ENCODE data around the gene MBNL1.

MBNL1 gene

DNA sequence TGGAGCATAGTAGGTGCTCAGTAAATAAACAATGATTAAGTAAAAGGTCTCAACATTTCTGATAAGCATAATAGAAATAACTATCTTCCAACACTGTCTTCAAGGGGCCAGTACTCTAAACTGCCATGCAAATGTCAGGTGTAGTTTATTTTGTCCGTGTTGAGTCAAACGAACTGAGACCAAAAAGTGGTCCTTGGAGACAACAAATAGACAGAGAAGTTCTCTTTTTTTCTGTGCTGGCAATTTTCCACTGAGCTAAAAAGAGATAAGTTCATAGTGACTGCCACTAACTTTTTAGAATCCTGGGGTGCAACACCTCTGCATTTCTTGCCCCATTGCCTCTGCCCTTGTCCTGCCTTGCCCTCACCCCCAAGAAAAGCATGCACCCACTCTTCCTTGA lies 14.7 kb upstream of the MBNL1 start:
- no peak for DNase-seq

DNA sequence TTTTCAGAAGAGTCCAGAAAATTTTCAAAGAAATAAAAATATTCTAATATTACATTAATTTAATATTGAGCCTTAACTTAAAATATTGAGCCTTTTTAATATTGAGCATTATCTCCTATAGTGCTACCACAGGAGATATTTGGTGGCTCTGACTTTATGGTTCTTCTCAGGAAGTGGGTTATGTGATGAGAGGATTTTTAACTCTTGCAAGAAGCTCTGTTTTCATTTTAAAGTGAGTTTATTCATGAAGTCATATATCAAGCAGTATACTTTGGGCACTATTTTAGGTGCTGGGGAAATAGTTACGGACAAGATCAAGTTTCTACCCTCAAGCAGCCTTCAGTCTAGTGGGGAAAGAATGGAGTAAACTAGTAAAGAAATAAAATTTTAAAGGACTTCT lies 13.4 kb upstream of the MBNL1 start:
- DNase-seq, result no peak

DNA sequence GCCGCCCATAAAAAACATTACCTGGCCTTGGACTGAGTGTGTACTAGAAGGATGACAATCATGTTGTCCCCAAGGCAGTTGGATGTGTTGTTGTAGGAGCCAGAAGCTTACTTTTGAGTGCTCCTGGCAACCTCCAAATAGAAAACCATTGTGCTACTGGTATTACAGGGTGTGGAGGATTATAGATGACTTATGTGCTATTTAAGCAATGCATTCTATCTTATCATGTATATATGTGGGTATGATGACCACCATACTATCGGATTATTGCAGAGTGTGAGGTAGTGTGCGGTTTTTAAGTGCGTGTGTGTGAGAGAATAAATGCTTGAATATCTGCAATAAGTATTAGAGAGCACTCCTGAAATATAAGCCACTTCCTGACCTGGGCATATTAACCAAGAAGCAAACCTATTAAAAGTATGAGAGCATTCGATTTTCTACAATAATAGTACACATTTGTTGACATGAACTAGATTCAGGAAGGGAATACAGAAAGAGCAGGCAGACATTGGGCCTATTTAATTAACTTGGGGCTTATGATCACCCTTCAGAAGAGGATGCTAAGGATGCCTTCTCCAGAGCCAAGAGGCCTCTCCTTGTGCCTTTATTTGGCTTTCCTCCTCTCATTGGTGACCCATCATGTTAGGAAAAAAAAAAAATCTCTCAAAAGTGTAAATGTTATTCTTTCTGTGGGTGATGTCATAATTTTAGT lies 11.7 kb upstream of the MBNL1 start:
- DNase-seq, result no peak

DNA sequence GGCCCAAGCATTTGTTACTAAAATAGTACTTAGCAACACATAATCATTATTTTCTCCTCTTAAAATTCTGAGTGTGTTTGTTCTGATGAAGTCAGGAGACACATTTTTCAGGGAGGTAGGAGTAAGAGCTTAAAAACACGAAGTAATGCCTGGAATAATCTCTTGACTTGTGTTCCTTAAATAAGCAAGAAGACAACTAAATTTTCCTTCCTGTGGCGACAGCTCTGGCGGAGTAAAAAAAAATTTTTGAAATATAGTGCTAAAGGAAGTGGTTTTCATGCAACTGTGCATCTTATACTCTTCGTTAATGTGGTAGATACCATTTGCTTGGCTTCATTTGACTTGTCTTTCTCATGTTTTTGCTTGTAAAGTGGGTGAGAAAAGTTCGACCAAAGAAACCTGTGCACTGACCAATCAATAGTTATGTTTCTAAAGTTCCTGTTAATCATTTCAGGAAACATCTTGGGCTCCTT lies 11.1 kb upstream of the MBNL1 start:
- no peak for DNase-seq

DNA sequence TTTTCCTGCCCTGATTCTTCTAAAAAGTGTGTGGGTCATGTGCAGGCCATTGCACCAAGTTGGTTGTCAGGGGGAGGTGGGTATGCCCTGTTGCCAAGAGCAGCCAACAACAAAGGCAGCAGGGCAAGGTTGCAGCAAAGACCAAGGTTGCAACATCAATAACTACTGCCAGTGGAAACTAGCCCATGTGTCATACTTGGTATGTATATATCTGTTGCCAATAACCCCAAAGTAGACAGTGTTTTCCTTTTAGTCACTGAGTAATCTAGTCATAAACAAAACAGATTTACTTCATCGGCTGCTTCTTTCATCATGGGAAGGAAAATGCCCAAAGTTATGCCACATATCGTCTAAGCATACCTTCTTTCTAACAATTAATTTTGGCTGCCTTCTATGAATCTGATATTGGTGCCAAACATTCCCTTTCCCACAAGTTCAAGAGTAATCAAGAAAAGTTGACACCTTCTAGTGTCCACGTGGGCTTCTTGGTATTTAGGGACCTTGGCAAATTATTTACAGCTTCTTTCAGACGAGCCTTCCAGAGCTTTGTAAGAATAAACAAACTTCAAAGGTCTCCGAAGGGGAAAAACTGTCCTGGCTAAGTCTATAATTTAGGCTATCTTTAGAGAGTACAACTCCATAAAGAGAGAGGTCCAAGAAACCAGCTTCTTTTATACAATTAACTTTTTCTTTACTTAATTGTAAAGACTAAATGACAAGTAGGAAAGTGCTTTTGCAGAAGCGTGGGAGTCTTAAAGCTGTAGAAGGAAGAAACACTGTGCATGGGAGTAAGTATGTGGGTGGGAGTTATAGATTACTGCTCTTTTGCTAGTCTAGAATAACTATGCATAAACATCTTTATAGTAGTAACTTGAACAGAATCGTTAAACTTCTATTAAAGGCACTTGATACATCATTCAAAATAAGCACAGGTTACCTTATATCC lies 10.0 kb upstream of the MBNL1 start:
- DNase-seq, result peak in 1 of 2 experiments; percentile 57

DNA sequence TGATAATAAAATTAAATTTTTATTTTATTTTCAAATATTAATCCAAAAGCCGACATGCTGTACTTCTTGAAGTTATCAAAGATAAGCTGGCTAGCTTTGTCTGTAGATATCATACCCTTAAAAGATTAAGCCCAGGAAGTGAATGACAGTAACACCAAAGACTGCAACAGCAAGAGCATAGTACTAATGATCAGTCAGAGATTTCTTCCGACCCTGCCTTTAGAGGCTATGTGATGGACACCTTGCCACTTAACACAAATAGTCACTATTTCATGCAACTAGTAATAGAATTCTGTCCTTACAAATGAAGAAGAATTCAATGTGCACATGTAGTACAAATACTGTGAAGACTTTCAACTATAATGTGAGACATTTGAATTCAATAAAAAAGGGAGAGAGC lies 9.3 kb upstream of the MBNL1 start:
- no peak for DNase-seq

DNA sequence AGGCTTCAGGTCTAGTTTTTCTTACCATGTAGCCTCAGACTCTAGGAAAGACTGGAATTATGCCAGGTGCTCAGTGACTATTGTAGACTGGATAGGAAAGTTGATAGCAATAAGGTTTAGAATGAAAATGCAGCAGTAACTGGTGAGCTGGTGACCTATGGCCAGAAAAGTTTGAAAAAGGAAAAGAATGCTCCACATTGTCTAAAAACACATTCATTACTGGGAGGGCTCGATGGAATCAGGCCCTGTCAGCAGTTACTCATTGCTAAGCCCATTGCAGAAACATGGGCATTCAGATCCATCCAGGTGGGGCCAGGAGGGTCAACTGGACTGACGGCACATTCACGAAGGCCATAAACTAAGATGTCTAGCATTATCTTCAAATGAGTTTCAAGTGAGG lies 8.7 kb upstream of the MBNL1 start:
- DNase-seq, result no peak

DNA sequence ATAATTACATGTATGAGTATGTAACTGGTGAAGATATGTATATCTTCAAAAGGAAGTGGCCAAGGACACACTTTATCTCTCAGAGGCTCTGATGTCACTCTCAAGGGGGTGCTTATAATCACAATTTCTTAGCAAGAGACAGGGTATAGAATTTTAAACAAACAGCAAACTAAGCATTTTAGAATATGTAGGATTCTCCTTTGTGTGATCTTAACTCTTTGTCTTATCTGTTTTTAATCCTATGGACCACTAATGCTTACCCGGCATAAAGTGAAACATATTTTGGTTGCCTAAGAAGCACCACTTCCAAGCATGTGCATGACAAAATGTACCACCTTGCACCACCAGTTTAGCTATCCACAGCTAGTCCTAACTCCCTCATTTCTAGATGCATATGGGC lies 8.2 kb upstream of the MBNL1 start:
- no peak for DNase-seq

DNA sequence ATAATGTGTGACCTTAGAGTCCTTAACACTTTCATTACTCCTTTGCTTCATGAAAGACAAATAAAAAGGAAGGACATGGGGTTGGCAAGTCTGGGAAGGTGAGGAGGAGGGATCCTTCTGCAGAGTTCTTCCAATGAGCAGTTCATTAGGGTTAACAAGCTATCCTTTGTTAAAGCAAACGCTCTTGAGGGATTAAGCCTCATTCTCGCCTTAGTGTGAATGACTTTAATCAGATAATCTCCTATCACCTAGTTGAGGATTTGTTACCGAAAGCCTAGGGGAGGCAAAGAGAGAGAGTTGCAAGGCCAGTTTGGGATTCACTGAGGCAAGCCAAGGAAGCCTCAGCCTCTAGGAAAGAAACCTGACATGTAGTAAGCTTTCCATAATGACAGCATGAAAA lies 7.4 kb upstream of the MBNL1 start:
- no peak for DNase-seq

DNA sequence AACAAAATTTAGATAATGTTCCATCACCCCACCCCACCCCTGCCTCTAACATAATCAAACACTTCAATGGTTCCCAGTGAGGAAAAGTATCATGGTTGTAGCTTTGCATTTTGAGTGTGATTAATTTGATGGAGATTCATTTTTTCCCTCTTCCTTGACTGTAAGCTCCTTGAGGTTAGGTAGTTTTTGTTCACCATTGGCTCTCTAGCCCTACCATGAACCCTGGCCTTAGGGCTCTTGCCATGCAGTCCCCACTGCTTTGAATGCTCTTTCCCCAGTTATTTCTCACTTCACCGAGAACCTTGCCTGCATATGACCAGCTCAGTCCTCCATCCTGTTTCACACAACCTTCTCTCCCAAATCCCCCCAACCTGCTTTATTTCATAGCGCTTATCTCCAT lies 5.0 kb upstream of the MBNL1 start:
- DNase-seq, result no peak

DNA sequence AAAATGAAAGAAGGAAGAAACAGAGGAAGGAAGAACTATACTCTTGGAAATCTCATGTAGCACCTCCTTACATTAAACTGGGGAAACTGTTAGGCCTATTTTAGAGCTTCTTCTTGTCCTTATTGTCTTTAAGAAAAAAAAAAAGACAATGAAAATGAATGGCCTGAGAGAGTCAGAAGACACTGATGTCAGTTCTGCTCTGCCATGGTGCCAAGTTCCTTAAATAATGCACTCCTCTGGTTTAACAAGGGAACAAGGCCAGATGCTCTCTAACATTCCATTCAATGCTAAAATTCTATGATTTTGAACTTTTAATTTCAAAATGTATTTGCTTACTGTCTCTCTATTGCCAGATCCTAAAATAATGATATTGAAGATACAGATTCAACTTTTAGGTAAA lies 4.4 kb upstream of the MBNL1 start:
- no peak for DNase-seq

DNA sequence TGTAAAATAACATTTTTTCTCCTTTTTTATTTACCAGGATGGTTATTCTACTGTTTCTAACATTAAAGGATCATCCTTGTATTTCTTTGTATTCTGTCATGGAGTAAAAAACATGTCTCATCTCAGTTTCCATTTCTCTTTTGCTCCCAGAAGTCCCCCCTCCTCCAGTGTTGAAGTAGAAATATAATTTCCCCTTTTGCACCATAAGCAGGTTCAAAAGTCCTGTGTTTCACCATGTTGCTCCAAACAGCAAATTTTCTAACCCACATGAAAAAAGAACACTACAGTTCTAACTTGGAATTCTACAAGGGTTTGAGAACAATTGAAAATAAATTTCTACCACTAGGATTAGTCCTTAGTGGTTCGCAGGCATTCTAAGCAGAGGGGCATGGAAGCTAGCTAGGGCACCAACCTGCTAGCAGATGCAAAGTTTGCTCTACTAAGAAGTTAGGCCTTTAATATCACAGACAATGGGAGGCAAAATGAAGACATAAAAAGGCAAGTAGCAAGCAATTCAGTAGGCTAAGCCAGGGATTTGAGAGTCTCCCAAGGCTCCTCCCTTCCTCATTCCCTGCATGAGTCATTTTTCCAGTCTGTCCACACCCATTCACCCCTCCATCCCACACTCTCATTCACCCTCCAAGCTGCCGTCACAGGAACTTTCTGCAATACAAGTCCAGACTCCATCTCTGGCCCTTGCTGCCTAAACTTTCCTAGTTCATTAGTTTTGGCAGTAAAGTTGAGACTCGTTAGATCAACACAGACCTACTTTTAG lies 2.3 kb upstream of the MBNL1 start:
- DNase-seq, result no peak

DNA sequence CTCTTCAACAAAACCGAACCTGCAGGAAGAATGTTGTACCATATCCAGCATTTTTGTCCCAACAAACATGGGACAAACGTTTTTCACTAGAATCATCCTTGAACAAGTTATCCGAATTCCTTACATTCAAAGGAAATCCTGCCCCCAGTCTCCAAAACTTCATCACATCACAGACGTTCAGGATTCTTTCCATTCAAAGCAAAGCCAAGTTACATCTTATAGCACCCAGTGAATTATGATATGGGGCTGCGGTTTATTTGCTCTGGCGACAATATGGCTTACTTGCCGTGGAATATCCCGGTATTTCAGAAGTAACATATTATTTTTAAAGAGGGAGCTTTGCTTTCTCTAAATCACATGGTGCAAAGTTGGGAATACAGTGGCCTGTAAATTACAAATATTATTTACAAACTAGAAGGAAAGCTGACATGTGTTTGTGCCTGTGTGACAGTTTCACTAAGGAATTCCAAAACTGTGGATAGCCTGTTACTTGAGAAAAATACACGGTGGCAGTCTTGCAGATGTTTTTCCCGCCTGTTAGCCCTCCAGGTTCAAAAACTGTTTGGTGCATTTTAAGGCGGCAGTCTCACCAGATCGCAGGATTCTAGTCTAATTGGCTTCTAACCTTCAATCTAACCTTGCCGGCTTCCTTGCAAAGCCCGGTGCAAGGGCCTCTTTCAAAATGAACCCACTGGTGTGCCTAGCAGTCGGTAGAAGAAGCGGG lies 736 bp upstream of the MBNL1 start:
- DNase-seq, result no peak

DNA sequence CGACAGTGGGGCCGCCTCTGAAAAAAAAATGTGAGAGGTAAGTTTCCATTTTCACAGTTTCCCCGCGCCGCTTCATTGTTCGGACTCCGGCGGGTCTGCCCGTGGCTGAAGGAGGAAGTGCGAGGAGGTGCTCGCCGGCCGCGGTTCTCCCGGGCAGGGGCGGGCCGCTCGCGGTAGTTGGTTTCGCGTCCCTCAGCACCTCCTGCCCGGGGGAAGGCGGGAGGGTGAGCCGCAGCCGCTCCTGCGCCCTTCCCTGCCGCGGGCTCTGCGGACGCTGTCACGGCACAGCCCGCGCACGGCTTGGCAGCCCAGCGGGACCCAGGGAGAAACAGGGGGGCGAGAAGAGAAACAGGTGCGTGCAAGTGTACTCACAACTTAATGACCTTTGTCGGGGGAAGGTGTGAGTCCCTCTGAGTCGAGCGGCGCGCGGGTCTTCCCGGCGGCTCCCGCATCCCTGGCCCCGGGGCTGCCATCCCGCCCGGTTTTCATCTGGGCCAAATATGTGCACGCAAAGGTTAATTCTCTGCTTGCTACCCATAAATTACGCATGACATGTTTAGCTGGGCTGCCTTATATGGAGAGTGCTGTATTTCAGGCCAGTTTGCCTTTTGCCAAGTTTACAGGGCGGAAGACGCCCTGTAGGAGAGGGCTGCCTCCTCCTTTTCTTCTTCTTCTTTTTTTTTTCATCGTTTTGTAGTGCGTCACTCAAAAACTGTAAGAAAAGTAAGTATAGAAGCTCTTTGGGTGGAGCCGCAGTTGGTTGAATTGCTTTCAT lies 514 bp downstream of the MBNL1 start:
- peak; percentile 43 to 51 for DNase-seq

DNA sequence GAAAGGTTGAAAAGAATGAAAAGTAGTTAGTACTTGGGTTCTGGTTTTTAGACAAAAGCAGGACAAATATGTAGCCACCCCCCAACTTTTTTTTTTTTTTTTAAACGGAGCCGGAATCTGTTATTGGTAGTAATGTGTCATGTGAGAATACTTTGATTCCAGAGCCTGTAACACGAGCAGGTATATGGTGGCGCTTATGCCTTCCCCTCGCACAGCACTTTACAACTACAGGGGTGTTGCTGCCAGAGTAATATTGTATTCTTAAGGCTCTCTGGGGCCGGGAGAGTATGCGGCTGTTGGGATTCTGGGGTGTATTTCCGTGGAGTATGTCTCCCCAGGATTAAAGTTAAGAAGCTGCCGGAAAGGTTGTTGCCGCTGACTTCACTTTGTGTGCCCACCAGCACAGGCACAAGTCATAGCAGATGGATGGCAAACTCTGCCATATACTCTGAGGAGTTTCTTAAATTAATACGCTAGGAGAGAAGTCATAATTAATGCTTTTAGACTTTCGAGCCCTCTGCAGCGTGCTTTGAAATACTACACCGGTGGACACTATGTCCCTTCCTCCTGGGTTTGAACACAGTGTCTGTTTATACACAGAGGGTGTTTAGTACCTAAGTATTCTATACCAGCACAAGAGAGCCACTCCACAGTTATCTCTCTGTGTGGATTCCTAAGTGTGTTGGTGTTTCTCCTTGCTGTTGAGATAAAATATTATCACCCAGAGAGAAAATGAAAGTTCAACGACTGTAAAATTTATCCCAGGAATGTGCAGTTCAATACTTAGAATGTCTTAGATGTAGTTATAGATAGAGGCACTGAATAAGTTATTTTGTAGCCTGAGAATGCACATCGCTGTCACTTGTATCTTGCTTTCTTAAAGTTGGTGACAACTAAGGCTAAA lies 1.4 kb downstream of the MBNL1 start:
- no peak for DNase-seq

DNA sequence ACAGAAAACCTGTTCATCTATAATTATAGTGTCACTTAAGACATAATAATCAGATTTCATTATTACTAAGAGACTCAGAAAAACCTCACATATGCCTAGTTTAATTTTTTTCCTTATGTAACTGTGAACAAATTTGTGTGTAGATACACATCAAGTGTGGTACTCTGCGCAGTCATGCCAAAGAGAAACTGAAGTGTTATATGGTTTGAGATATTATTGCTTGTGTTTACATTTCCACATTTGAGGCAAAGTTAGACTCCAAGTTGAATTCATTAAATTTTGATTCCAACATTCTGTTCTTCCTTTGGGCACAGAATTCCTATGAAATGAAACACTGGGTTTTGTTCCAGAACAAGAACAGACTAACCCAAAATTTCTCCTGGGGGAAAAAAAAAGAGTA lies 2.2 kb downstream of the MBNL1 start:
- DNase-seq, result no peak

DNA sequence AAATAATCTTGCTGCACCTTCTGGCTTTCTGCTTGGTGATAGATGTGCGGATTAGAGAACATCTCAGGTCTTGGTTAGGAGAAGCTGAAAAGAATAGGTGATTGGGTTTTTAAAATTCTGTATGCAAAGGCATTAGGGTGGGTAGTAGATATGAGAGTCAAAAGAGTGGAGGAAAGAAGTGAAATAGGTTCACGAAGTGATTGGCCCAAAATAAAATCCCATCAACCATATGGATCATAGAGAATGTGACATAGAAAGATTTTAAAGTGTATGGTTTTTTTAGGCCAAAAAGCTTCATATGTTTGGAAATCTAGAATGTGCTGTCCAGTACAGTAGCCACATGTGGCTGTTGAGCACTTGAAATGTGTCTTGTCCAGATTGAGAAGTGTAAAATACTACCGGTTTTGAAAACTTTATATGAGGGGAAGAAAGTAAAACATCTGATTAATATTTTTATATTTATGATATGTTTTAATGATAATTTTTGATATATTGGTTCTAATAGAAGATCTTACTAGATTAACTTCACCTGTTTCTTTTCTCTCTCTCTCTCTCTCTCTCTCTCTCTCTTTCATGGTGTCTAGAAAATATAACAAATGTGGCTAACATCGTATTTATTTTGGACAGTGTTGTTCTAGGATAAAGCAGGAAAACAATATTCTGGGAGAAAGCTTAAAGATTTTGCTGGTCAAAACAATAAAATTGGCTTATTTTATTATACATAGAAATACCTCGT lies 2.9 kb downstream of the MBNL1 start:
- no peak for DNase-seq

DNA sequence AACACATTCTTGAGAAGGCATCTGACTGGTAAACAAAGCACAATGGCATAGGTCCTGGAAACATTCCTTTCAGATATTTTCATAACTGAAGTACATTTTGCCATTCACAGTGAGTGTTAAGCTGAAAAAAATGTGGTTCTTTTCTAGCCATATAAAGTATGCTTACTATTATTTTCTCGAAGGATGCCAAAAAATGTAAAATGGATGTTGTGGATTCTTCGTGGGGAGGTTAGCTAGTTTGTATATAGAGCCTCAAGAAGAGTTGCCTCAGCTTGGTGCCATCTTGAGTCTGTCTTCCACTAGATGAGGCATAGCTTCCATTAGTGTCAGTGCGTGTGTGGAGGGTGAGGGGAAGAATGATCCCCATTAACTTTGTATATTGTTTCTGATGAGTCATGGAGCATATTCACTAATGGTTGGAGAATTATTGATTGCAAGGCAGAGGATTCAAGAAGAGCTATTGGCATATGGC lies 4.1 kb downstream of the MBNL1 start:
- DNase-seq, result peak in 1 of 2 experiments; percentile 80

DNA sequence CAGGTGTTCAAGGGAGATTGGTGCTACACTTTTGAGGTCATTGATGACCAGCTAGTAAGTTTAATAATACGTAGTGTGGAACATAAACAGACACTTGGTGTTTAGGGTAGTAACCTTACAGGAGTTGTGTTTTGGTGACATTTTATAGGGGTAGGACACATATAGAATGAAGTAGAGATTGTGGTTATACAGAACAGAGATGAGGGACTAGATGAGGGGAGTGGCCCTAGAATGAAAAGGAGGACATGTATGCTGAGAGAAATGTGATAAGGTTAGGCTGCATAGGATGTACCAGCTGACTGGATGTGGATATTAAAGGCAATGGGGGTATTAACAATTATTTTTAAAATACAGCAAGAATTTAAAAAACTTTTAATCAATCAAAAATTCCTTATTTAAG lies 8.0 kb downstream of the MBNL1 start:
- DNase-seq, result no peak

DNA sequence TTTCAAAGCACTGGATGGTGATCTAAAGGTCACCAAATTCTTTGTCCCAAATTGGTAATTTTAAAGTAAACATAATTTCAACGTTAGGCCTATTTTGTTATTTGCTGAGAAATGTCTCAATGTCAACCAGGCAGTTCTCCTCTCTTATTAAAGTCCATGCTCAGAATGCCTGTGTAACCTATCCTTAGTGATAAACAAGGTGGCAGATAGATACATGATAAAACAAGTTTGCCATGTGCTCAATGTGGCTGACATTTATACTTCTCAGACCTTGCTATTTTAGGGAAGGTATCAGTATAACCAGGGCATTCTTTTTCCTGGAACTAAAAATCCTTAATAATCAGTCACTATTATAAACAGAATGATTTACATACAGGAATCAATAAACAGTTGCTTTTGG lies 8.5 kb downstream of the MBNL1 start:
- DNase-seq, result no peak

Data from stimulated activated CD4-positive, alpha-beta T cell treated with anti-CD3 and anti-CD28 coated beads, Interleukin-4, amount 100 ng/mL, for 4 hours (primary cell).